Lower leg skin (tissue), 3 donors: ENCODE data around the gene ZBTB4.

Source experiments
- CTCF ChIP-seq, 3 donors: fragments of 450-650 bp; IDR thresholded peaks; one replicate each; pipeline ENCODE4 v1.5.1; 2016; ENCODE audit warnings: antibody characterized with exemption in 3 of 3, mild to moderate bottlenecking in 3 of 3, moderate library complexity in 2 of 3
- POLR2A ChIP-seq, 2 donors: fragments of 450-650 bp; IDR thresholded peaks; one replicate each; pipeline ENCODE4 v1.6.1; 2016 to 2017; ENCODE audit warnings: antibody characterized with exemption in 2 of 2, mild to moderate bottlenecking in 1 of 2, moderate library complexity in 1 of 2

DNA sequence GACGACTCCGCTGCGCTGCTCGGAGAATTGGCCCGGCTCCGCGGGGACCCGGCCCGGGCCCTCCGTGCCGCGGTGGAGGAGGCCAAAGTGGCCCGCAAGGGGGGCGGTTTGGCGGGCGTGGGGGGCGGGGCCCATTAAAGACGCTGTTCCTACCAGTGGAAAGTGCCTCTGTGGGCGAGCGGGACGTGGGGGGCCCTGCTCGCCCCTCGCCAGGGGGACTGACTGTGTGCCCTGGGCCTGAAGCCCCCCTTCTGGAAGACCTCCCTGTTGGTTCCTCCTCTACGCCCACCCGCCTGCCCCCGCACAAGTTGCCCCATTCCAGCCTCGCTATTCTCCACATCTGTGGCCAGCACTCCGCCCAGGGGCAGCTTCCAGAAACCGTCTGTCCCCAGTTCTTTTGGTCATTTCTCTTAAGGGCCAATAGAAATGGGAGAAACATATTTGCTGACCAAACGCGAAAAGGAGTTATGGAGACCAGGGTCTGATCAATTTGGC lies 42.0 kb downstream of the ZBTB4 start:
- TF ChIP-seq CTCF (IDR thresholded peaks at IDR 0.05) (no peak), POLR2A (IDR thresholded peaks at IDR 0.05) (no peak)
